Glutamatergic neuron (in vitro differentiated cells): ENCODE results near the gene SLC22A8. TPM values are rescaled to one million over a fixed set of nuclear protein-coding genes. Genes with fewer than 3 reads are reported as not detected.

Source experiments
- DNase-seq: peaks from one replicate; pipeline ENCODE4 v3.0.0; 2022
- H3K27ac Mint-ChIP-seq: one replicate; pipeline ENCODE4 v1.8.0; 2020; ENCODE audit warnings: mild to moderate bottlenecking, mixed read lengths, inconsistent platforms; ENCODE audit not compliant: unreplicated experiment
- H3K27me3 Mint-ChIP-seq: one replicate; pipeline ENCODE4 v1.8.0; 2020; ENCODE audit warnings: mild to moderate bottlenecking, moderate library complexity, mixed read lengths, inconsistent platforms; ENCODE audit not compliant: unreplicated experiment
- H3K36me3 Mint-ChIP-seq: one replicate; pipeline ENCODE4 v1.8.0; 2020; ENCODE audit warnings: mild to moderate bottlenecking, mixed read lengths, inconsistent platforms; ENCODE audit not compliant: unreplicated experiment
- H3K4me1 Mint-ChIP-seq: one replicate; pipeline ENCODE4 v1.8.0; 2020; ENCODE audit warnings: mild to moderate bottlenecking, low read depth, mixed read lengths, inconsistent platforms; ENCODE audit not compliant: unreplicated experiment
- H3K4me3 Mint-ChIP-seq: one replicate; pipeline ENCODE4 v1.8.0; 2020; ENCODE audit warnings: mild to moderate bottlenecking, mixed read lengths, inconsistent platforms; ENCODE audit not compliant: unreplicated experiment
- H3K9me3 Mint-ChIP-seq: one replicate; pipeline ENCODE4 v1.8.0; 2020; ENCODE audit warnings: mild to moderate bottlenecking, moderate library complexity, mixed read lengths, inconsistent platforms; ENCODE audit not compliant: unreplicated experiment
- total RNA-seq: library from RNA; stranded (reverse); fragmentation: NEBNext Ultra II Directional; extraction: Animal tissue kit (Norgen Biotek cat#: 25700); gene quantifications from one replicate; pipeline ENCODE4 v1.2.1, GENCODE V29; 2021; ENCODE audit not compliant: unreplicated experiment
- TF ChIP-seq, protein P1 (sequence below): fragments of 200-600 bp; sonication (generic); IDR thresholded peaks from one replicate; pipeline ENCODE4 v1.5.0; 2021; ENCODE audit not compliant: partially characterized antibody, unreplicated experiment

The SLC22A8 gene
- total RNA-seq, 1 donor from 2014 or later: not detected

DNA sequence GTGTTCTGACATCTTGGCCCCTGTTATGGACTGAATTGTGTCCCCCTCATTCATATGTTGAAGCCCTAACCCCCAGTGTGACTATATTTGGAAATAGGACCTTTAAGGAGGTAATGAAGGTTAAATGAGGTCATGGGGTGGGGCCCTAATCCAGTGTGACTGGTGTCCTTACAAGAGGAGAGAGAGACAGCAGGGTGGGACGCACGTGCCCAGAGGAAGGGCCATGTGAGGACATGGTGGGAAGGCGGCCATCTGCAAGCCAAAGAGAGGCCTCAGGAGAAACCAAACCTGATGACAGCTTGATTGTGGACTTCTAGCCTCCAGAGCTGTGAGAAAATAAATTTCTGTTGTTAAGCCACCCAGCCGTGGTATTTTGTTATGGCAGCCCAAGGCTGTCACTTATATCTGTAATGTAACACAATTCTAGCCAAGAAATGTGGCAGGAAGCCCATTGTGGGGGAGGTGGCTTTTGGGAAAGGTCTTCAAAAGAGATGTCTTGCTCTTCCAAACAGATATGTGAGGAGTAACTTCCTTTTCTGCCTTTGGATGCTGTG, 54.5 kb downstream of the SLC22A8 start:
- TF ChIP-seq, protein P1, sequence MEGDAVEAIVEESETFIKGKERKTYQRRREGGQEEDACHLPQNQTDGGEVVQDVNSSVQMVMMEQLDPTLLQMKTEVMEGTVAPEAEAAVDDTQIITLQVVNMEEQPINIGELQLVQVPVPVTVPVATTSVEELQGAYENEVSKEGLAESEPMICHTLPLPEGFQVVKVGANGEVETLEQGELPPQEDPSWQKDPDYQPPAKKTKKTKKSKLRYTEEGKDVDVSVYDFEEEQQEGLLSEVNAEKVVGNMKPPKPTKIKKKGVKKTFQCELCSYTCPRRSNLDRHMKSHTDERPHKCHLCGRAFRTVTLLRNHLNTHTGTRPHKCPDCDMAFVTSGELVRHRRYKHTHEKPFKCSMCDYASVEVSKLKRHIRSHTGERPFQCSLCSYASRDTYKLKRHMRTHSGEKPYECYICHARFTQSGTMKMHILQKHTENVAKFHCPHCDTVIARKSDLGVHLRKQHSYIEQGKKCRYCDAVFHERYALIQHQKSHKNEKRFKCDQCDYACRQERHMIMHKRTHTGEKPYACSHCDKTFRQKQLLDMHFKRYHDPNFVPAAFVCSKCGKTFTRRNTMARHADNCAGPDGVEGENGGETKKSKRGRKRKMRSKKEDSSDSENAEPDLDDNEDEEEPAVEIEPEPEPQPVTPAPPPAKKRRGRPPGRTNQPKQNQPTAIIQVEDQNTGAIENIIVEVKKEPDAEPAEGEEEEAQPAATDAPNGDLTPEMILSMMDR: no peak

DNA sequence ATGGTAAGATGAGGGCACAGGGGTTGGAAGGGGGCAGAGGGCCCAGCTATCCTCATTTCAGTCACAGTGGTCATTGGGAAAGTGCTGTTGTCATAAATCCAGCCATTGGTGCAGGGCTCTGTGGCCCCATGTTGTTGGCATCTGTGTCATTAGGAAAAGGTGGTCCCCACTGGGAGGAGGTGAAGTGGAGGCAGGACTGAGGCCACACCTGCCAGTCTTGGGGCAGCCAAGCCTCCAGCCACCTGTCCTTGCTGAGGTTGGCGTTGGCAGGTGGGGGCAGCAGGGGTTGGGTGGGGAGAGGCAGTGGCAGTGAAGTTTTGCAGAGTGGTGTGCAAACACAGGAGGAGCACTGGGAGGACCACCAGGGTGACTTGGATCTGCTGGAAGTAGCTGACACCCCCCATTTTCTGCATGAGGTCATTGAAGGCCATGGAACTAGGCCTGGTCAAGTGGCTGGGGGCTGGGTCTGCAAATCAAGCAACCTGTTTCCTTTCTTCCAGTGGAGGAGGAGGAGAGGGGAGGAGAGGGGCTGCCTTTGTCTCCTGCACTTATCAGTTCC, 56.1 kb downstream of the SLC22A8 start:
- Mint-ChIP-seq H3K27me3 (peaks cover 2% of the 10 kb centered on the region), H3K4me1 (no peaks in the 10 kb centered on the region), H3K4me3 (no peak overlapping the region), H3K9me3 (peaks cover 5% of the 10 kb centered on the region), H3K27ac (no peak overlapping the region), H3K36me3 (no peaks in the 10 kb centered on the region)
- DNase-seq: no peak
- TF ChIP-seq, protein P1: no peak

More for the DNA sequence above, 54.5 kb downstream of the SLC22A8 start:
- no peaks in the 10 kb centered on the region for H3K4me1 Mint-ChIP-seq
- H3K36me3 Mint-ChIP-seq: no peaks in the 10 kb centered on the region
- H3K27me3 Mint-ChIP-seq: peaks cover 2% of the 10 kb centered on the region
- H3K27ac Mint-ChIP-seq: peak overlapping the region; percentile 62
- no peak for DNase-seq
- H3K4me3 Mint-ChIP-seq: no peak overlapping the region
- H3K9me3 Mint-ChIP-seq: peaks cover 5% of the 10 kb centered on the region

DNA sequence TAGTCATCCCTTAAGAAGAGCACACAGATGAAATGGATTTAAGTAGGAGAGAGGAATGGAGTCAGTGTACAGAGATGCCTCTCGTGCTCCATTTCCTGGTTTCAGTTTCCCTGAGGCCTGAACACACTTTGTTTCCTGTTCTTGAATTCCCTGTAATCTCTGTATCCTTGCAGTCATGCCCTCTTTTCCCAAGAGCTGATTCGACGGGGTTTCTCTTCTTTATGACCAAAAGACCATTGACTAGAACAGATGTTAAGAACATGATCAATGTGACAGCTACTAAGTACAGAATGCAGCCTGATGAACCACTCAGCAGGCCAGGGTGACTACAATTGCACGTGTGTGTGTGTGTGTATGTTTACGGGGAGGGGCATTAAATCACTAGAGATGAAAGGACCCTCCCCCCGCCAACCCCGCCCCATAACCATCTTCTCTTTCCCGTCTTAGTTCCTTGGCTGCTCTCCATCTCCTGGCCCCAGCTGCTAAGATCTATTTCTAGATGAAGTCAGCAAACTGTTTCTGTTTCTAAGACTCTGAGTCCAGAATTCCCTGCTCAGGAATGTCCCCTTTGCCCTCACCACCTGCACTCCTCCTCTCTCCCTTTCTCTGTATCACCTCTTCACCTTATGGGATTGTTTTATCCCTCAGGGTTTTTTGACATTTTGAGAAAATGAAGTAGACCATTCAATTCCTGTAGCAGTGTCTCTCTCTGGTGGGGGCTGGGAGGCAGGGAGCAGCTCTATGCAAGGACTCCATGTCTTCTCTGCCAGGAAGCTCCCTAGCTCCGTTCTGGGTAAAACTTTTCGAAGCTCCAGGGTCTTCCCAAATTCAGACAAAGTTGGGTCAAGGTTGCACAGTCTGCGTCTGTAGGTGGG, 56.9 kb downstream of the SLC22A8 start:
- no peaks in the 10 kb centered on the region for H3K4me1 Mint-ChIP-seq
- H3K9me3 Mint-ChIP-seq: peaks cover 5% of the 10 kb centered on the region
- no peak overlapping the region for H3K27ac Mint-ChIP-seq
- peaks cover 2% of the 10 kb centered on the region for H3K27me3 Mint-ChIP-seq
- no peaks in the 10 kb centered on the region for H3K36me3 Mint-ChIP-seq
- H3K4me3 Mint-ChIP-seq: no peak overlapping the region
- DNase-seq: no peak
- TF ChIP-seq, protein P1: no peak

DNA sequence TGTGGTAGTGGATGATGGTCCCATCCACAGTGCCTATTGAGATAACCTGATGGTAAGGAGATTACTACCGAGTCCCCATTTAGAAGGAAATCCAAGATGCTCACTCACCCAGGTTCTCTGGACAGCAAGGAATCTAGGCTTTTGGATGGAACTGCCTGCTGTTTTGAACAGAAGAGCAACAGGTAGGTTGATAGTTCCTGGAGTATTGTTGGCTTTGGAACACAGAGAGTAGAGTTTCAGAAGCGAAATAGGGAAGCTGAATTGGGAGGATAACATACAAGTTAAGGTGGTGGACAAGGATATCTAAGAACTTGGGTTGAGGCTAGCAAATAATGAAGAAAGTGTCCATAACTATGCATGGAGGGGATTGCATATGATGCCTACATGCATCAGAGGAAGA, 58.5 kb downstream of the SLC22A8 start:
- DNase-seq: no peak
- TF ChIP-seq, protein P1: no peak
- H3K4me1 Mint-ChIP-seq: no peaks in the 10 kb centered on the region
- H3K27me3 Mint-ChIP-seq: peaks cover 2% of the 10 kb centered on the region
- no peak overlapping the region for H3K27ac Mint-ChIP-seq
- H3K36me3 Mint-ChIP-seq: no peaks in the 10 kb centered on the region
- H3K4me3 Mint-ChIP-seq: no peak overlapping the region
- peaks cover 4% of the 10 kb centered on the region for H3K9me3 Mint-ChIP-seq

DNA sequence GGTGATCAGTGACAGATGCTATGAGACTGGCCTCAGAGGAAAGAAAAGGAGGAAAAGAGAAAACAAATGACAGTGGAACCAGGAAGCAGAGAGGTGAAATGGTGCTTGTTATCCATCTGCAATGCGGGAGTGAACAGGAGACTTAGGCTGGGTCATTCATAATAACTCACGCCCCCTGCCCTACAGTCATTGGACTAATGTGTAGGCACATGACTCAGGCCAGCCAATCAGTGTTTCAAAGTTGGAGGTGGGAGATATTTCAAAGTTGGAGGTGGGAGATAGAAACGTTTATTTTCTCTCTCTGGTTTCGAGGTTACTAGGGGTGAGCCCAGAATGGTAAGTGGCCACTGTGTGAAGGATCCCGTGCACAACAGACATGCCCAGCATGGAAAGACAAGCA, 61.2 kb downstream of the SLC22A8 start:
- peaks cover 2% of the 10 kb centered on the region for H3K27me3 Mint-ChIP-seq
- TF ChIP-seq, protein P1: no peak
- no peaks in the 10 kb centered on the region for H3K4me1 Mint-ChIP-seq
- no peak for DNase-seq
- no peak overlapping the region for H3K4me3 Mint-ChIP-seq
- no peaks in the 10 kb centered on the region for H3K36me3 Mint-ChIP-seq
- H3K27ac Mint-ChIP-seq: no peak overlapping the region
- H3K9me3 Mint-ChIP-seq: peaks cover 3% of the 10 kb centered on the region
